Left ventricle myocardium superior (tissue), 1 donor: ENCODE data around the gene INSYN2B. TPM values are rescaled to one million over a fixed set of nuclear protein-coding genes. Genes with fewer than 3 reads are reported as not detected.

Experiments
- ATAC-seq: fragments of 200-7000 bp; cut with Tn5 transposase; one replicate; pipeline ENCODE4 v1.9.1; 2020; ENCODE audit warnings: mild to moderate bottlenecking, moderate library complexity
- DNase-seq: peaks from one replicate; pipeline ENCODE4 v3.0.0-alpha.2; 2020
- intact Hi-C: fragments of 100-400 bp; cut with micrococcal nuclease; formaldehyde crosslinking; loops from one replicate; pipeline ENCODE4 v1.11.0; 2022
- total RNA-seq: library from RNA; stranded (reverse); fragmentation: NEBNext Ultra II Directional; extraction: Animal tissue kit (Norgen Biotek cat#: 25700); gene quantifications from one replicate; pipeline ENCODE4 v1.2.1, GENCODE V29; 2021
- donor health status: DM: no; HTN: yes; CAD: no; lungs with severe emphysema.

Gene INSYN2B
- total RNA-seq, 1 donor from 2014 or later, result 0.50 TPM

- DNase-seq (no peak), ATAC-seq (no peak)
- intact Hi-C loops, result no loop called here
These were observed 38.1 kb downstream of the INSYN2B start for GRCh38 chr5:169942181-169942580.

- intact Hi-C loops, result no loop called here
- ATAC-seq (no peak), DNase-seq (no peak)
These were observed 38.8 kb downstream of the INSYN2B start for GRCh38 chr5:169941542-169941941.

- intact Hi-C loops, result no loop called here
These were observed 40.6 kb downstream of the INSYN2B start for GRCh38 chr5:169939731-169940130.

GRCh38 chr5:169938439-169938838, 41.9 kb downstream of the INSYN2B start:
- no peak for DNase-seq
- no peak for ATAC-seq
- intact Hi-C loops, result no loop called here

More at GRCh38 chr5:169939731-169940130, 40.6 kb downstream of the INSYN2B start:
- no peak for DNase-seq
- no peak for ATAC-seq

GRCh38 chr5:169935762-169936161, 44.5 kb downstream of the INSYN2B start:
- DNase-seq (no peak), ATAC-seq (no peak)
- intact Hi-C loops, result no loop called here

- ATAC-seq (no peak), DNase-seq (no peak)
- intact Hi-C loops, result no loop called here
These were observed 45.3 kb downstream of the INSYN2B start for GRCh38 chr5:169934990-169935389.

- ATAC-seq (no peak), DNase-seq (no peak)
- intact Hi-C loops, result no loop called here
These were observed 46.7 kb downstream of the INSYN2B start for GRCh38 chr5:169933616-169934015.

- no peak for DNase-seq
- intact Hi-C loops, result no loop called here
- ATAC-seq, result no peak
These were observed 47.2 kb downstream of the INSYN2B start for GRCh38 chr5:169933127-169933526.

- intact Hi-C loops, result no loop called here
- ATAC-seq, result no peak
- DNase-seq, result no peak
These were observed 56.3 kb downstream of the INSYN2B start for GRCh38 chr5:169923988-169924387.

- no peak for ATAC-seq
- intact Hi-C loops, result no loop called here
- no peak for DNase-seq
These were observed 57.8 kb downstream of the INSYN2B start for GRCh38 chr5:169922474-169922873.

GRCh38 chr5:169921949-169922348, 58.3 kb downstream of the INSYN2B start:
- intact Hi-C loops, result no loop called here
- ATAC-seq, result no peak
- DNase-seq, result no peak

- DNase-seq (no peak), ATAC-seq (no peak)
- intact Hi-C loops, result no loop called here
These were observed 58.9 kb downstream of the INSYN2B start for GRCh38 chr5:169921384-169921783.

GRCh38 chr5:169920474-169920873, 59.8 kb downstream of the INSYN2B start:
- DNase-seq (no peak), ATAC-seq (no peak)
- intact Hi-C loops, result no loop called here

GRCh38 chr5:169918228-169918627, 62.1 kb downstream of the INSYN2B start:
- intact Hi-C loops, result no loop called here
- DNase-seq (no peak), ATAC-seq (no peak)

- intact Hi-C loops, result no loop called here
- ATAC-seq, result no peak
- no peak for DNase-seq
These were observed 62.8 kb downstream of the INSYN2B start for GRCh38 chr5:169917500-169917899.

- peak; percentile 83 for ATAC-seq
- peak; percentile 73 for DNase-seq
- intact Hi-C loops, result no loop called here
These were observed 65.5 kb downstream of the INSYN2B start for GRCh38 chr5:169914766-169915165.

- peak; percentile 63 for ATAC-seq
- intact Hi-C loops, result no loop called here
- no peak for DNase-seq
These were observed 66.8 kb downstream of the INSYN2B start for GRCh38 chr5:169913479-169913878.

- no peak for ATAC-seq
- DNase-seq, result no peak
- intact Hi-C loops, result no loop called here
These were observed 68.7 kb downstream of the INSYN2B start for GRCh38 chr5:169911448-169912212.

- DNase-seq (no peak), ATAC-seq (no peak)
- intact Hi-C loops, result no loop called here
These were observed 69.9 kb downstream of the INSYN2B start for GRCh38 chr5:169910393-169910792.

GRCh38 chr5:169909945-169910344, 70.3 kb downstream of the INSYN2B start:
- no peak for ATAC-seq
- intact Hi-C loops, result no loop called here
- no peak for DNase-seq

- no peak for ATAC-seq
- DNase-seq, result no peak
- intact Hi-C loops, result no loop called here
These were observed 71.4 kb downstream of the INSYN2B start for GRCh38 chr5:169908864-169909263.
